NT2/D1 (cell line): ENCODE measurements around the gene LBX1.

Experiments used
- YY1 ChIP-seq: IDR thresholded peaks from 2 replicates; pipeline ENCODE4 v1.6.1; 2011; ENCODE audit not compliant: insufficient read length, insufficient read depth
- ZNF274 ChIP-seq: IDR thresholded peaks from 2 replicates; pipeline ENCODE4 v1.6.1; 2011; ENCODE audit warnings: mild to moderate bottlenecking, low read depth, low read length

- TF ChIP-seq YY1 (no peak), ZNF274 (no peak)
Observed at GRCh38 chr10:101234333-101234732, 5.1 kb upstream of the LBX1 start.
